Measurements from ENCODE around the gene VPS52. TPM values are rescaled to one million over a fixed set of nuclear protein-coding genes. Genes with fewer than 3 reads are reported as not detected.

Gene VPS52
- total and polyA plus RNA-seq, 9 of the 15 experiments (the other 6 are each of a cell fraction or from before 2014, with no cell fraction given), result 24.4 to 103 (median 40.2) TPM

- no peak for TF ChIP-seq ZSCAN32 (CRISPR knock-in tag; IDR thresholded peaks at IDR 0.05)
- TF ChIP-seq NFXL1 (CRISPR knock-in tag; IDR thresholded peaks at IDR 0.05), result no peak
- no peak for TF ChIP-seq ZBTB17 (CRISPR knock-in tag; IDR thresholded peaks at IDR 0.05)
- TF ChIP-seq ZNF263 (CRISPR knock-in tag; IDR thresholded peaks at IDR 0.05; ENCODE audit: borderline replicate concordance), result no peak; the same call in 1 of the 2 replicates
- TF ChIP-seq FOS (IDR thresholded peaks at IDR 0.05; ENCODE audit: extremely low read depth, insufficient read length), result no peak
- peak; percentile 40 for TF ChIP-seq MAX (CRISPR knock-in tag; IDR thresholded peaks at IDR 0.05)
- no peak for TF ChIP-seq ARNT (IDR thresholded peaks at IDR 0.05)
- TF ChIP-seq CBX1 (IDR thresholded peaks at IDR 0.05; ENCODE audit: low read depth), result no peak
- TF ChIP-seq C11orf30 (IDR thresholded peaks at IDR 0.05; ENCODE audit: low read depth), result no peak
- TF ChIP-seq HDAC2 (IDR thresholded peaks at IDR 0.05), result 0 out of 2 replicates have a peak, but pooled peaks have one; percentile 54
- TF ChIP-seq SMAD1 (IDR thresholded peaks at IDR 0.05; ENCODE audit: low read depth, low read length, partially characterized antibody), result no peak
- no peak for TF ChIP-seq ZC3H11A (IDR thresholded peaks at IDR 0.05; ENCODE audit: low read depth, low read length)
- TF ChIP-seq SRF (CRISPR knock-in tag; IDR thresholded peaks at IDR 0.05), result no peak
- TF ChIP-seq BRD4 (IDR thresholded peaks at IDR 0.05), result no peak
- TF ChIP-seq BMI1 (IDR thresholded peaks at IDR 0.05; ENCODE audit: low read length), result no peak
- TF ChIP-seq AFF4 (CRISPR knock-in tag; IDR thresholded peaks at IDR 0.05), result 0 out of 2 replicates have a peak, but pooled peaks have one; percentile 57
- TF ChIP-seq MAFK (IDR thresholded peaks at IDR 0.05; ENCODE audit: low read length), result no peak
- TF ChIP-seq ZNF551 (CRISPR knock-in tag; IDR thresholded peaks at IDR 0.05), result no peak
- no peak for TF ChIP-seq ARID3B (CRISPR knock-in tag; IDR thresholded peaks at IDR 0.05; ENCODE audit: borderline replicate concordance)
- no peak for TF ChIP-seq PTRF (tag; IDR thresholded peaks at IDR 0.05)
- TF ChIP-seq TBL1XR1 (IDR thresholded peaks at IDR 0.05; ENCODE audit: low read length in 2 of 2), result 0 out of 4 replicates have a peak, but pooled peaks have one; percentile 23 to 36
These were observed 42.9 kb upstream of the VPS52 start (continued) for GRCh38 chr6:33314515-33314942.
